A549 (cell line): ENCODE results near the gene FBXO24. TPM values are rescaled to one million over a fixed set of nuclear protein-coding genes. Genes with fewer than 3 reads are reported as not detected.

Source experiments
- ATAC-seq, 2 experiments: fragments of 200-7000 bp in 1 of 2; fragments of >200 bp in 1 of 2; cut with Nextera tagmentation in 1 of 2; cut with Tn5 transposase in 1 of 2; 3 replicates each; pipeline versions ENCODE4 v1.8.0 to v1.9.1; 2018 to 2020; ENCODE audit warnings: mild to moderate bottlenecking in 1 of 2, moderate library complexity in 1 of 2
- CTCF ChIA-PET: fragments of 300-600 bp; sonication (Branson Sonifier 250); formaldehyde crosslinking; extraction: SDS; loops from one replicate; lab custom pipeline; 2021; ENCODE audit warnings: antibody characterized with exemption, inconsistent platforms; lab: Yijun Ruan, JAX
- POLR2A ChIA-PET: fragments of 350-600 bp; formaldehyde crosslinking; extraction: SDS; loops from one replicate; lab custom pipeline; 2021; ENCODE audit warnings: antibody characterized with exemption, inconsistent platforms; lab: Yijun Ruan, JAX
- DNase-seq, 2 experiments: peaks; one replicate each; pipeline versions ENCODE4 v3.0.0 to v3.0.0-alpha.2; 2011 to 2016; ENCODE audit warnings: low read depth in 1 of 2, low spot score in 1 of 2
- FAIRE-seq: peaks from 2 replicates; lab custom pipeline; 2011; peaks lifted over from hg19 to GRCh38; lab: Jason Lieb, UNC
- H3K27ac ChIP-seq, 2 experiments: fragments of >200 bp; sonication (Bioruptor Twin); formaldehyde crosslinking; 3 replicates each; pipeline ENCODE4 v1.5.1; 2016 to 2017
- H3K4me1 ChIP-seq: fragments of >200 bp; sonication (Bioruptor Twin); formaldehyde crosslinking; 3 replicates; pipeline ENCODE4 v1.6.1; 2016
- H3K4me2 ChIP-seq: fragments of >200 bp; sonication (Bioruptor Twin); formaldehyde crosslinking; 3 replicates; pipeline ENCODE4 v1.6.1; 2016
- H3K4me3 ChIP-seq: fragments of >200 bp; sonication (Bioruptor Twin); formaldehyde crosslinking; 3 replicates; pipeline ENCODE4 v1.5.1; 2016
- H3K9me3 ChIP-seq: fragments of >200 bp; sonication (Bioruptor Twin); formaldehyde crosslinking; 3 replicates; pipeline ENCODE4 v1.6.1; 2016
- ATOH8 ChIP-seq: fragments of 250-450 bp; sonication (Bioruptor Pico); IDR thresholded peaks from 2 replicates; pipeline ENCODE4 v1.5.0; 2020; ENCODE audit warnings: low read depth, mild to moderate bottlenecking, moderate library complexity
- CHD4 ChIP-seq: fragments of 200-600 bp; sonication (generic); IDR thresholded peaks from 2 replicates; pipeline ENCODE4 v1.6.1; 2016; ENCODE audit warnings: antibody characterized with exemption, mild to moderate bottlenecking, borderline replicate concordance
- CTCF ChIP-seq: fragments of >200 bp; sonication (Bioruptor Twin); formaldehyde crosslinking; IDR thresholded peaks from 3 replicates; pipeline ENCODE4 v1.5.1; 2016
- E2F6 ChIP-seq: IDR thresholded peaks from 2 replicates; pipeline ENCODE4 v1.6.1; 2012; ENCODE audit warnings: low read depth, borderline replicate concordance
- EHF ChIP-seq: fragments of 250-450 bp; sonication (Bioruptor Pico); IDR thresholded peaks from 2 replicates; pipeline ENCODE4 v1.5.0; 2020; ENCODE audit warnings: mild to moderate bottlenecking
- HDAC2 ChIP-seq: fragments of 200-600 bp; sonication (generic); IDR thresholded peaks from 2 replicates; pipeline ENCODE4 v1.6.1; 2016
- MAFK ChIP-seq: fragments of 450-650 bp; IDR thresholded peaks from 2 replicates; pipeline ENCODE4 v1.6.1; 2014; ENCODE audit not compliant: partially characterized antibody
- MAX ChIP-seq: IDR thresholded peaks from 2 replicates; pipeline ENCODE4 v1.6.1; 2012
- MYC ChIP-seq: IDR thresholded peaks from 2 replicates; pipeline ENCODE4 v1.6.1; 2012; ENCODE audit warnings: mild to moderate bottlenecking, inconsistent platforms, low read length, improper control_type of control experiment, borderline replicate concordance
- NFE2L2 ChIP-seq: fragments of 150-350 bp; conservative IDR thresholded peaks from 2 replicates; pipeline ENCODE4 v1.6.1; 2014; ENCODE audit warnings: low read length
- NR3C1 ChIP-seq: fragments of >200 bp; sonication (Bioruptor Twin); formaldehyde crosslinking; IDR thresholded peaks from 3 replicates; pipeline ENCODE4 v1.6.1; 2017
- PBX3 ChIP-seq: IDR thresholded peaks from 2 replicates; pipeline ENCODE4 v1.6.1; 2012
- POLR2A ChIP-seq: IDR thresholded peaks from 2 replicates; pipeline ENCODE4 v1.6.1; 2012; ENCODE audit warnings: mild to moderate bottlenecking, low read length
- POLR2AphosphoS2 ChIP-seq: conservative IDR thresholded peaks from 2 replicates; pipeline ENCODE4 v1.6.1; 2012; ENCODE audit warnings: low read length, improper control_type of control experiment, inconsistent platforms
- RAD21 ChIP-seq, 2 experiments: fragments of >200 bp in 1 of 2; sonication (Bioruptor Twin) in 1 of 2; formaldehyde crosslinking in 1 of 2; IDR thresholded peaks in 1 of 2; conservative IDR thresholded peaks in 1 of 2; 2 replicates in 1 of 2; 3 replicates in 1 of 2; pipeline ENCODE4 v1.6.1; 2012 to 2018; ENCODE audit warnings: inconsistent platforms in 1 of 2
- RARB ChIP-seq: fragments of 250-450 bp; sonication (Bioruptor Pico); IDR thresholded peaks from 2 replicates; pipeline ENCODE4 v1.8.0; 2021; ENCODE audit warnings: mild to moderate bottlenecking, moderate library complexity
- RCOR1 ChIP-seq: fragments of 150-350 bp; IDR thresholded peaks from 2 replicates; pipeline ENCODE4 v1.6.1; 2014; ENCODE audit warnings: antibody characterized with exemption, low read length, low read depth
- REST ChIP-seq: fragments of 200-600 bp; sonication (generic); IDR thresholded peaks from 2 replicates; pipeline ENCODE4 v1.6.1; 2016; ENCODE audit warnings: antibody characterized with exemption, mild to moderate bottlenecking, moderate library complexity
- RFX5 ChIP-seq: fragments of 450-650 bp; IDR thresholded peaks from 2 replicates; pipeline ENCODE4 v1.7.1; 2014; ENCODE audit warnings: antibody characterized with exemption, mild to moderate bottlenecking, moderate library complexity
- RNF2 ChIP-seq: fragments of 200-600 bp; sonication (generic); IDR thresholded peaks from 2 replicates; pipeline ENCODE4 v1.6.1; 2016; ENCODE audit warnings: low read depth, mild to moderate bottlenecking, antibody characterized with exemption, moderate library complexity, borderline replicate concordance
- SMC3 ChIP-seq: fragments of >200 bp; sonication (Bioruptor Twin); formaldehyde crosslinking; IDR thresholded peaks from 3 replicates; pipeline ENCODE4 v1.6.1; 2018; ENCODE audit warnings: inconsistent platforms
- ZC3H11A ChIP-seq: fragments of 450-650 bp; IDR thresholded peaks from 2 replicates; pipeline ENCODE4 v1.6.1; 2014; ENCODE audit warnings: antibody characterized with exemption, mild to moderate bottlenecking
- WGBS: methylation state at CpG from one replicate; pipeline ENCODE4 v1.1.6; 2017; ENCODE audit errors: missing lambda C conversion rate; 5-methylcytosine and 5-hydroxymethylcytosine counted together
- polyA plus RNA-seq, 4 experiments: library from polyadenylated mRNA; depleted of rRNA in 3 of 4; stranded (reverse); fragments of >200 nt; fragmentation: RNase III in 1 of 4; extraction: RNeasy Plus Mini Kit Qiagen cat#74134 plus additional on column Dnase treatment in 1 of 4; gene quantifications; 2 replicates in 3 of 4; 3 replicates in 1 of 4; pipeline ENCODE4 v1.2.3, GENCODE V29; 2011 to 2017

FBXO24 gene
- polyA plus RNA-seq, 2 of the 4 experiments (the other 2 are of a cell fraction): 0.19 to 0.52 TPM

- TF ChIP-seq NR3C1 (no peak), RCOR1 (no peak), MYC (no peak), MAX (peak; percentile 51), RAD21 (conservative IDR thresholded peaks at IDR 0.05 in 1 of 2, IDR thresholded peaks at IDR 0.05 in 1 of 2) (no peak), RFX5 (no peak), CTCF (peak; percentile 28), ZC3H11A (no peak), EHF (CRISPR knock-in tag) (no peak), RARB (CRISPR knock-in tag) (no peak), MAFK (no peak), SMC3 (0 out of 3 replicates have a peak, but pooled peaks have one; percentile 11)
- Histone ChIP-seq H3K9me3 (no peaks in the 10 kb centered on the region), H3K4me3 (no peak within 1 kb of the TSS), H3K4me1 (peaks cover 9% of the 10 kb centered on the region; the same call in 1 of the 3 replicates), H3K27ac (no peak within 1 kb of the TSS; a peak in 1 of 6 replicates), H3K4me2 (no peak within 1 kb of the TSS)
- 93% methylated on average over 55 of the region's 70 CpGs for WGBS
- FAIRE-seq (no peak), DNase-seq (no peak), ATAC-seq (no peak)
- POLR2A ChIA-PET: interaction anchor here (1.7 kb wide), 1 partner anchor 12 kb away, joined by 4 read pairs; the partner anchor contains the start of genes FBXO24 and LRCH4
- CTCF ChIA-PET: interaction anchor here (0.9 to 2.9 kb wide), 5 partner anchors 8 to 278 kb away, joined by 3 to 15 read pairs (median 3); partner anchors contain the start of genes POP7 and SLC12A9
These were observed 12.3 kb upstream of the FBXO24 start, which contains the start of gene SAP25 for GRCh38 chr7:100573691-100574361. Gene SAP25 (minus strand): TSS chr7:100573900. CDS start chr7:100573742, 158 bp downstream.

GRCh38 chr7:100574362-100575205 is 11.5 kb upstream of the FBXO24 start:
- CTCF ChIA-PET: interaction anchor here (0.6 to 2.9 kb wide), 5 partner anchors 11 to 278 kb away, joined by 3 to 15 read pairs (median 3); partner anchors contain the start of genes POP7 and SLC12A9
- FAIRE-seq (no peak), ATAC-seq (no peak)
- no peak overlapping the region for H3K4me3 ChIP-seq
- TF ChIP-seq POLR2AphosphoS2: no peak
- TF ChIP-seq NFE2L2: no peak
- no peak for TF ChIP-seq PBX3
- no peak for TF ChIP-seq REST
- TF ChIP-seq EHF (CRISPR knock-in tag): no peak
- no peak for TF ChIP-seq POLR2A
- TF ChIP-seq SMC3: no peak
- TF ChIP-seq HDAC2: no peak
- no peak for TF ChIP-seq E2F6
- no peak for TF ChIP-seq ATOH8 (CRISPR knock-in tag)
- TF ChIP-seq RNF2: no peak
- no peak for TF ChIP-seq CHD4
- TF ChIP-seq, all 56 proteins: peak for 0
- no peak for DNase-seq
- H3K4me2 ChIP-seq: no peak overlapping the region
- WGBS: 95% methylated on average over 37 of the region's 44 CpGs
- POLR2A ChIA-PET: no interaction called here
- no peak overlapping the region for H3K27ac ChIP-seq
- H3K9me3 ChIP-seq: no peaks in the 10 kb centered on the region
- peaks cover 9% of the 10 kb centered on the region; the same call in 1 of the 3 replicates for H3K4me1 ChIP-seq
